ENCODE measurements around the gene ANGPT4.

DNA sequence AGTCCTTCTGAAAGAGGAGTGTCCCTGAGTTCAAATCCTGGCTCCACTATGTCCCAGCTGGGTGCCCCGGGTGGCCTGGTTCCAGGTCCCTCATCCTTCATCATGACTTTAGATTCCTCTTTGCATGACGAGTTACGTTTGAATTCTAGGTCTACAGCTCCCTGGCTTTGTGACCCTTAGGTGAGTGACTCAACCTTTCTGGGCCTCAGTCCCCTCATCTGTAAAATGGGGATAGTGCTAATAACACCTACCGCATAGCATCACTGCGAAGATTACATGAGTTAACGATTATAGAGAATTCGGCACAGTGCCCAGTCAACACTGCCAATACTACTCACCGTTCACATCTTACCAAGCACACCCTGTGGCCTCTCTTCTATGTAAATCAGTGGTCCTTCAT is 46.5 kb upstream of the ANGPT4 start:
- no peak for TF ChIP-seq CTCF (IDR thresholded peaks at IDR 0.05 in 4 of 5, conservative IDR thresholded peaks at IDR 0.05 in 1 of 5)
- TF ChIP-seq POLR2A (IDR thresholded peaks at IDR 0.05) = no peak

Data from gastrocnemius medialis (tissue), 4 donors.